Karpas-422 (cell line): ENCODE results near the gene PDE1C. TPM values are rescaled to one million over a fixed set of nuclear protein-coding genes. Genes with fewer than 3 reads are reported as not detected.

ENCODE experiments used
- DNase-seq: peaks from one replicate; pipeline ENCODE4 v3.0.0-alpha.2; 2015
- H2AFZ ChIP-seq: fragments of 200-600 bp; sonication (generic); 2 replicates; pipeline ENCODE4 v1.6.1; 2014; ENCODE audit warnings: antibody characterized with exemption, low read length, mixed read lengths
- H3K27ac ChIP-seq: fragments of 200-600 bp; sonication (generic); 2 replicates; pipeline ENCODE4 v1.5.1; 2014; ENCODE audit warnings: mild to moderate bottlenecking, low read length, moderate library complexity
- H3K27me3 ChIP-seq: fragments of 200-600 bp; sonication (generic); 2 replicates; pipeline ENCODE4 v1.6.1; 2014; ENCODE audit warnings: low read length, mixed read lengths
- H3K36me3 ChIP-seq: fragments of 200-600 bp; sonication (generic); 2 replicates; pipeline ENCODE4 v1.6.1; 2014; ENCODE audit warnings: low read length, mixed read lengths; ENCODE audit not compliant: insufficient read depth
- H3K4me1 ChIP-seq: fragments of 200-600 bp; sonication (generic); 2 replicates; pipeline ENCODE4 v1.6.1; 2014; ENCODE audit warnings: mild to moderate bottlenecking, low read length, mixed read lengths
- H3K4me2 ChIP-seq: fragments of 200-600 bp; sonication (generic); 2 replicates; pipeline ENCODE4 v1.6.1; 2014; ENCODE audit warnings: low read length, low read depth, mild to moderate bottlenecking; ENCODE audit not compliant: poor library complexity, severe bottlenecking
- H3K4me3 ChIP-seq: fragments of 200-600 bp; sonication (generic); 2 replicates; pipeline ENCODE4 v1.5.1; 2014; ENCODE audit warnings: mild to moderate bottlenecking, antibody characterized with exemption, low read length, mixed read lengths
- H3K79me2 ChIP-seq: fragments of 200-600 bp; sonication (generic); 2 replicates; pipeline ENCODE4 v1.6.1; 2014; ENCODE audit warnings: mild to moderate bottlenecking, low read length, mixed read lengths
- H3K9ac ChIP-seq: fragments of 200-600 bp; sonication (generic); 2 replicates; pipeline ENCODE4 v1.6.0; 2014; ENCODE audit warnings: low read length
- H3K9me2 ChIP-seq: fragments of 200-600 bp; sonication (generic), shearing (Covaris generic); replicated peaks from 2 replicates; pipeline ENCODE4 v1.6.0; 2014; ENCODE audit warnings: mild to moderate bottlenecking, low read length, moderate library complexity; ENCODE audit not compliant: insufficient read depth
- H3K9me3 ChIP-seq: fragments of 300-700, 200-600 bp; sonication (generic); 2 replicates; pipeline ENCODE4 v1.6.1; 2014; ENCODE audit warnings: low read length, mixed read lengths
- H4K20me1 ChIP-seq: fragments of 200-600 bp; sonication (generic); 2 replicates; pipeline ENCODE4 v1.6.1; 2014; ENCODE audit warnings: mild to moderate bottlenecking, antibody characterized with exemption, low read length, low read depth; ENCODE audit not compliant: insufficient read depth
- total RNA-seq: library from RNA; depleted of rRNA; stranded (reverse); fragments of >200 nt; shearing (Covaris generic); gene quantifications from 2 replicates; pipeline ENCODE4 v1.2.3, GENCODE V29; 2014; ENCODE audit warnings: low replicate concordance

The PDE1C gene
- total RNA-seq, 1 experiment from 2014 or later: not detected

DNA sequence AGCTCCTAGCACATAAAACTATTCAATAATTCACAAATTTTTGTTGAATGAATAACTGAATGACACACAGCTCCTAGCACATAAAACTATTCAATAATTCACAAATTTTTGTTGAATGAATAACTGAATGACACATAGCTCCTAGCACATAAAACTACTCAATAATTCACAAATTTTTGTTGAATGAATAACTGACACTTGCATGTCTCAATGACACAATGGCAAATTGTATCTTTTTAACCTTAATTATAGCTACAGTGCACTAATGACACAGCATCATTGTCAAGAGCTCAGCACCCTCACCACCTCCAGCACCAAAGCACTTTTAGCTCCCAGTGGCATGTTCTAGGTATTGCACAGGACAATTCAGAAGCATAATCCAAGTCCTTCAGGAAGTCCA lies 131.6 kb downstream of the PDE1C start:
- Histone ChIP-seq H3K27me3 (no peaks in the 10 kb centered on the region), H3K4me2 (no peak overlapping the region), H4K20me1 (no peaks in the 10 kb centered on the region), H2AFZ (no peak overlapping the region), H3K9me2 (no peaks in the 10 kb centered on the region), H3K4me3 (no peak overlapping the region), H3K9ac (no peak overlapping the region), H3K9me3 (no peaks in the 10 kb centered on the region), H3K27ac (no peak overlapping the region), H3K4me1 (no peaks in the 10 kb centered on the region), H3K36me3 (no peaks in the 10 kb centered on the region), H3K79me2 (no peaks in the 10 kb centered on the region)
- no peak for DNase-seq

GRCh38 chr7:31937982-31938381 lies 132.2 kb downstream of the PDE1C start:
- H3K79me2 ChIP-seq: no peaks in the 10 kb centered on the region
- H3K27ac ChIP-seq: no peak overlapping the region
- H3K4me3 ChIP-seq: no peak overlapping the region

DNA sequence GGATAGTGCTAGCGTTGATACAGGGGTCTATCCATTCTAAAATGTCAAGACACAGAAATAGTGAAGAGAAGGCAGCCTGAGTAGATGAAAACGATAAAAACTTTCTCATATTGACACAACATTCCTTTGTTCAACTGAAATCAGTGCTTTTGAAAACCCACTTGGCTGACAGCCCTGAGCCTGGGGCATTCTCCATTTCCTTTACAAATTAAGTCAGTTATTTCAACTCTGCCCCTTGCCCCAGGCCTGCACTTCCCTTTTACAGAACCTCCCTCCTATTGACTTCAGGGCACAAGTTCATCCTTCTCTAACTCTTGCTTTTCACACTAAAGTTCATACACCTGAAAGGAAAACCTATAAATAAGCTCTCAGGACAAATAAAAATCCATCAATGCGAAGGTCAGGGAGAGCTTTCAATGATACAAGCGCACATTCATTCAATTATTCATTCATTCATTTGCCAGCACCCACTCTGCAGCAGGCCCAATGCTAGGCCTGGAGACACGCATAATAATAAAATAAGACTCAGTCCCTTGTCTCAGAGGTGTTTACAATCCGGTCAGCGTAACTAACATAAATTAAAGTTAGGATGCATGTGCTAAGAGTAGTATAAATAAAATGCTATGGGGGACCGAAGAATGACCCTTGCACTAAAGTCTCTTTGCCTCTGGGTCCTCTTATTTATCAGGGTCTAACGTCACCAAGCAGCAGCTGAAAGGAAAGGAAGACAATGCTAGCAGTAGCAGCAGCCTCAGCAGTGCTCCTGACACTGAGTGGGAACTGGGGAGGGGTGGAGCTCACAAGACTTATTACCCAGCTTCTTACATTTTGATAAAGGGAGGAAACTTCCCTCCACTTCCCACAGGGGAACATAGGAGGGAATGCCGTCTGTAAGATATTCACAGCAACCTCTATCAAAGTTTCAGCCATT lies 134.8 kb downstream of the PDE1C start:
- Histone ChIP-seq H3K9me2 (no peaks in the 10 kb centered on the region), H3K4me2 (no peak overlapping the region), H3K36me3 (no peaks in the 10 kb centered on the region), H3K27ac (no peak overlapping the region), H3K27me3 (no peaks in the 10 kb centered on the region), H3K4me1 (no peaks in the 10 kb centered on the region), H3K4me3 (no peak overlapping the region), H2AFZ (no peak overlapping the region), H4K20me1 (no peaks in the 10 kb centered on the region), H3K79me2 (no peaks in the 10 kb centered on the region), H3K9me3 (no peaks in the 10 kb centered on the region), H3K9ac (no peak overlapping the region)
- DNase-seq: no peak

More at GRCh38 chr7:31937982-31938381, 132.2 kb downstream of the PDE1C start:
- Histone ChIP-seq H3K9me3 (no peaks in the 10 kb centered on the region), H3K36me3 (no peaks in the 10 kb centered on the region), H3K9ac (no peak overlapping the region), H3K4me2 (no peak overlapping the region), H2AFZ (no peak overlapping the region), H3K9me2 (no peaks in the 10 kb centered on the region), H3K27me3 (no peaks in the 10 kb centered on the region), H3K4me1 (no peaks in the 10 kb centered on the region), H4K20me1 (no peaks in the 10 kb centered on the region)
- no peak for DNase-seq

- H3K4me3 ChIP-seq: no peak overlapping the region
- no peak overlapping the region for H3K27ac ChIP-seq
Observed at GRCh38 chr7:31934551-31934950, 135.7 kb downstream of the PDE1C start.

DNA sequence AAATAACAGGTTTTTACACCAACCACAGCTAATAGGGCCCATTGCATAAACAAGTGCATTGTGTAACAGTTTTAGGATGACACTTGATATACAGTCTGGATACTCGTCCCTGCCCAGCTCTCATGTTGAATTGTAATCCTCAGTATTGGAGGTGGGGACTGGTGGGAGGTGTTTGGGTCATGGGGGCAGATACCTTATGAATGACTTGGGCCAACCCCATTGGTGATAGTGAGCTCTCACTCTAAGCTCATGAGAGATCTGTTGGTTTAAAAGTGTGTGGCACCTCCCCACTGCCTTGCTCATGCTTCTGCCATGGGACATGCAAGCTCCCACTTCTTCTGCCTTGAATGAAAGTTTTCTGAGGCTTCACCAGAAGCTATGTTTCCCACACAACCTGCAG lies 136.7 kb downstream of the PDE1C start:
- no peak for DNase-seq
- Histone ChIP-seq H3K36me3 (no peaks in the 10 kb centered on the region), H4K20me1 (no peaks in the 10 kb centered on the region), H3K27me3 (no peaks in the 10 kb centered on the region), H3K9ac (no peak overlapping the region), H3K27ac (no peak overlapping the region), H3K9me2 (no peaks in the 10 kb centered on the region), H3K4me1 (no peaks in the 10 kb centered on the region), H3K79me2 (no peaks in the 10 kb centered on the region), H3K4me3 (no peak overlapping the region), H3K9me3 (no peaks in the 10 kb centered on the region), H3K4me2 (no peak overlapping the region), H2AFZ (no peak overlapping the region)

More at GRCh38 chr7:31934551-31934950, 135.7 kb downstream of the PDE1C start:
- H3K9me3 ChIP-seq: no peaks in the 10 kb centered on the region
- H3K27me3 ChIP-seq: no peaks in the 10 kb centered on the region
- no peak overlapping the region for H3K4me2 ChIP-seq
- DNase-seq: no peak
- H4K20me1 ChIP-seq: no peaks in the 10 kb centered on the region
- H3K9ac ChIP-seq: no peak overlapping the region
- H3K36me3 ChIP-seq: no peaks in the 10 kb centered on the region
- H3K4me1 ChIP-seq: no peaks in the 10 kb centered on the region
- H2AFZ ChIP-seq: no peak overlapping the region
- no peaks in the 10 kb centered on the region for H3K79me2 ChIP-seq
- no peaks in the 10 kb centered on the region for H3K9me2 ChIP-seq

GRCh38 chr7:31926991-31927584 lies 143.1 kb downstream of the PDE1C start:
- H3K4me3 ChIP-seq: no peak overlapping the region
- no peaks in the 10 kb centered on the region for H3K4me1 ChIP-seq
- H3K9ac ChIP-seq: no peak overlapping the region
- no peaks in the 10 kb centered on the region for H3K79me2 ChIP-seq
- H2AFZ ChIP-seq: no peak overlapping the region
- no peak overlapping the region for H3K4me2 ChIP-seq
- no peak overlapping the region for H3K27ac ChIP-seq
- no peaks in the 10 kb centered on the region for H3K9me2 ChIP-seq
- H3K27me3 ChIP-seq: no peaks in the 10 kb centered on the region
- no peaks in the 10 kb centered on the region for H3K9me3 ChIP-seq
- H4K20me1 ChIP-seq: no peaks in the 10 kb centered on the region
- no peaks in the 10 kb centered on the region for H3K36me3 ChIP-seq
- no peak for DNase-seq

DNA sequence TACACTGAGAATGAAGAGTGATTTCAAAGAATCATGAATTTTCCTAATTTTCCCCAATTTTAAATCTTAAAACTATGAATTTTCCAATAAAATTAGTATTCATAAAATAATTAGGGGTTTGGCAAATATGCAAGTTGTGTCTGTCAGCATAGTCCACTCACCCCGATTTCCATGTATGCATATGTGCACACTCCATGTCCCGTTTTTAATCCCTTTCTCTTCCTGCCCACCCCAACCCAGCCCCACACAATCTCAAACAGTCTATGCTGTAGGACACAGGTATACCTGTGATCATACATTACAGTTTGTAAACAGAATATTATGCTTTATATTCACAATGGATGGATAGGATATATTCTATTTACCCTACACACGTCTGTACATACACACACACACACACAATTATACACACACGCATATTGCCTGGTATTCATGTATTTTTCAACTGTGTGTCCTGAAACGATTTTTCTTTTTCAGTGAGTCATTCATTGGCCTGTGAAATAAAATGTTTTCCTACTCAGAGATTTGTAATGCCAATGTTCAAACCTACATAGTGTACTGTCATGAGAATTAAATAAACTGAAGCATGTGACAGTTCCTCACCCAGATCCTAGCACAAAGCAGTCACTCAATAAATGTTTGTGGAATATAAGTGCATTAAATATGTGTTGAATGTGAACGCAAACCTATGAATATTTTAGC lies 144.3 kb downstream of the PDE1C start:
- H2AFZ ChIP-seq: no peak overlapping the region
- no peak overlapping the region for H3K4me2 ChIP-seq
- H3K9me3 ChIP-seq: no peaks in the 10 kb centered on the region
- no peak overlapping the region for H3K4me3 ChIP-seq
- H3K9me2 ChIP-seq: no peaks in the 10 kb centered on the region
- no peaks in the 10 kb centered on the region for H3K4me1 ChIP-seq
- H3K27me3 ChIP-seq: no peaks in the 10 kb centered on the region
- DNase-seq: no peak
- no peaks in the 10 kb centered on the region for H4K20me1 ChIP-seq
- no peak overlapping the region for H3K9ac ChIP-seq
- no peaks in the 10 kb centered on the region for H3K79me2 ChIP-seq
- H3K36me3 ChIP-seq: no peaks in the 10 kb centered on the region
- H3K27ac ChIP-seq: no peak overlapping the region

- Histone ChIP-seq H3K4me3 (no peak overlapping the region), H3K27ac (no peak overlapping the region), H3K9me2 (no peaks in the 10 kb centered on the region), H3K4me1 (no peaks in the 10 kb centered on the region), H3K79me2 (no peaks in the 10 kb centered on the region), H3K27me3 (no peaks in the 10 kb centered on the region), H3K36me3 (no peaks in the 10 kb centered on the region), H3K9ac (no peak overlapping the region), H2AFZ (no peak overlapping the region), H3K4me2 (no peak overlapping the region), H3K9me3 (no peaks in the 10 kb centered on the region), H4K20me1 (no peaks in the 10 kb centered on the region)
- DNase-seq: no peak
Observed at GRCh38 chr7:31924251-31924650, 146.0 kb downstream of the PDE1C start.
